Astrocyte (in vitro differentiated cells and primary cell): ENCODE data around the gene SLC48A1. TPM values are rescaled to one million over a fixed set of nuclear protein-coding genes. Genes with fewer than 3 reads are reported as not detected.

Source experiments
- DNase-seq: peaks from one replicate; pipeline ENCODE4 v3.0.0-alpha.2; 2010; ENCODE audit warnings: low read depth
- FAIRE-seq: peaks from 2 replicates; lab custom pipeline; 2011; peaks lifted over from hg19 to GRCh38; lab: Jason Lieb, UNC
- H2AFZ ChIP-seq: 2 replicates; pipeline ENCODE4 v1.6.0; 2012; ENCODE audit warnings: low read depth, low read length, inconsistent platforms
- H3K27ac ChIP-seq: 2 replicates; pipeline ENCODE4 v1.5.1; 2011; ENCODE audit warnings: low read depth, low read length, inconsistent platforms
- H3K27me3 ChIP-seq: 2 replicates; pipeline ENCODE4 v1.6.0; 2011; ENCODE audit warnings: low read length, inconsistent platforms; ENCODE audit not compliant: insufficient read depth
- H3K36me3 ChIP-seq: 2 replicates; pipeline ENCODE4 v1.5.1; 2011; ENCODE audit warnings: low read length, inconsistent platforms; ENCODE audit not compliant: insufficient read depth
- H3K4me1 ChIP-seq: 2 replicates; pipeline ENCODE4 v1.5.1; 2011; ENCODE audit warnings: low read length, inconsistent platforms; ENCODE audit not compliant: insufficient read depth
- H3K4me2 ChIP-seq: 2 replicates; pipeline ENCODE4 v1.6.0; 2012; ENCODE audit warnings: low read length, inconsistent platforms
- H3K4me3 ChIP-seq: 2 replicates; pipeline ENCODE4 v1.5.1; 2011; ENCODE audit warnings: low read depth, mild to moderate bottlenecking, low read length, inconsistent platforms; ENCODE audit not compliant: insufficient read depth
- H3K79me2 ChIP-seq: 2 replicates; pipeline ENCODE4 v1.6.0; 2012; ENCODE audit warnings: mild to moderate bottlenecking, low read length, inconsistent platforms; ENCODE audit not compliant: insufficient read depth
- H3K9ac ChIP-seq: 2 replicates; pipeline ENCODE4 v1.6.0; 2012; ENCODE audit warnings: mild to moderate bottlenecking, low read length, inconsistent platforms
- H3K9me3 ChIP-seq: 2 replicates; pipeline ENCODE4 v1.5.1; 2012; ENCODE audit warnings: low read depth, mild to moderate bottlenecking, low read length, inconsistent platforms; ENCODE audit not compliant: insufficient read depth
- H4K20me1 ChIP-seq: 2 replicates; pipeline ENCODE4 v1.6.0; 2012; ENCODE audit warnings: low read length, inconsistent platforms; ENCODE audit not compliant: insufficient read depth
- H3K27ac Mint-ChIP-seq: one replicate; pipeline ENCODE4 v1.8.0; 2021; ENCODE audit warnings: mild to moderate bottlenecking, mixed read lengths; ENCODE audit not compliant: unreplicated experiment
- H3K27me3 Mint-ChIP-seq: one replicate; pipeline ENCODE4 v1.8.0; 2021; ENCODE audit warnings: low read depth, mixed read lengths; ENCODE audit not compliant: unreplicated experiment
- H3K36me3 Mint-ChIP-seq: one replicate; pipeline ENCODE4 v1.8.0; 2021; ENCODE audit warnings: low read depth, mixed read lengths; ENCODE audit not compliant: unreplicated experiment
- H3K4me1 Mint-ChIP-seq: one replicate; pipeline ENCODE4 v1.8.0; 2021; ENCODE audit warnings: low read depth, mixed read lengths; ENCODE audit not compliant: unreplicated experiment
- H3K4me3 Mint-ChIP-seq: one replicate; pipeline ENCODE4 v1.8.0; 2021; ENCODE audit warnings: mild to moderate bottlenecking, moderate library complexity, mixed read lengths; ENCODE audit not compliant: unreplicated experiment
- H3K9me3 Mint-ChIP-seq: one replicate; pipeline ENCODE4 v1.8.0; 2021; ENCODE audit warnings: mild to moderate bottlenecking, mixed read lengths; ENCODE audit not compliant: unreplicated experiment
- CTCF ChIP-seq: IDR thresholded peaks from 2 replicates; pipeline ENCODE4 v1.5.1; 2011; ENCODE audit warnings: low read depth, mild to moderate bottlenecking, inconsistent platforms, low read length, moderate library complexity; ENCODE audit not compliant: insufficient read depth
- EZH2 ChIP-seq: IDR thresholded peaks from 2 replicates; pipeline ENCODE4 v1.6.1; 2012; ENCODE audit warnings: mild to moderate bottlenecking, low read length, inconsistent platforms; ENCODE audit not compliant: insufficient read depth
- total RNA-seq: library from RNA; stranded (reverse); gene quantifications from 2 replicates; pipeline ENCODE4 v1.2.1, GENCODE V29; 2021

The SLC48A1 gene
- total RNA-seq, 1 donor from 2014 or later = 23.8 TPM

- Histone ChIP-seq H3K9me3 (no peaks in the 10 kb centered on the region), H3K4me3 (no peak overlapping the region), H3K4me2 (peak overlapping the region; percentile 47), H4K20me1 (no peaks in the 10 kb centered on the region), H3K27me3 (no peaks in the 10 kb centered on the region), H3K36me3 (no peaks in the 10 kb centered on the region), H3K9ac (no peak overlapping the region), H3K4me1 (peaks cover 8% of the 10 kb centered on the region), H3K79me2 (no peaks in the 10 kb centered on the region), H3K27ac (no peak overlapping the region), H2AFZ (peak overlapping the region; percentile 70)
- H3K9me3 Mint-ChIP-seq = no peaks in the 10 kb centered on the region
- H3K27ac Mint-ChIP-seq = no peak overlapping the region
- peaks cover 19% of the 10 kb centered on the region for H3K4me1 Mint-ChIP-seq
- DNase-seq = no peak
- no peak overlapping the region for H3K4me3 Mint-ChIP-seq
- no peak for FAIRE-seq
- H3K36me3 Mint-ChIP-seq = no peaks in the 10 kb centered on the region
- TF ChIP-seq EZH2 (no peak), CTCF (no peak)
- no peaks in the 10 kb centered on the region for H3K27me3 Mint-ChIP-seq
Observed at GRCh38 chr12:47828976-47829482, 56.0 kb downstream of the SLC48A1 start.

DNA sequence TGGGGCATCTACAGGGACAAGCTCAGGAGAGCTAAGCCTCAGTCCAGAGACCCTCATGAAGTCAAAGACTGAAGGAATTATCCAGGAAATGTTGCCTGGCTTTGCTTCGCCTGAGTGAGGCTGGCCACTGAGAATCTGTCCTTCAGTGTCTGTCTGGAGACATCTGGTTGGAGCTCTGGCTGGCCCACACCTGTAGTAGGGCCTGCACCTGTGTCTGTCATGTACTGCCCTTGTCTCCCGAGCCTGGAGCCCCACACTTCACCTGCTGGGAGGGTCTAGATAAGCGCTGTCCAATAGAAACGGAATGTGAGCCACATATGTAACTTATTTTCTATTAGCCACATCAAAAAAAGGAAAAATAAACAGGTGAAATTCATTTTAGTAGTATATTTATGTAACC lies 56.5 kb downstream of the SLC48A1 start:
- Histone ChIP-seq H3K4me3 (no peak overlapping the region), H3K4me2 (no peak overlapping the region), H3K27me3 (no peaks in the 10 kb centered on the region), H2AFZ (no peak overlapping the region), H3K9ac (no peak overlapping the region), H3K36me3 (no peaks in the 10 kb centered on the region), H3K27ac (no peak overlapping the region), H3K4me1 (peaks cover 8% of the 10 kb centered on the region), H3K79me2 (no peaks in the 10 kb centered on the region), H3K9me3 (no peaks in the 10 kb centered on the region), H4K20me1 (no peaks in the 10 kb centered on the region)
- no peaks in the 10 kb centered on the region for H3K36me3 Mint-ChIP-seq
- no peak overlapping the region for H3K4me3 Mint-ChIP-seq
- no peak overlapping the region for H3K27ac Mint-ChIP-seq
- no peak for TF ChIP-seq EZH2
- TF ChIP-seq CTCF = no peak
- no peaks in the 10 kb centered on the region for H3K9me3 Mint-ChIP-seq
- DNase-seq (no peak), FAIRE-seq (no peak)
- peaks cover 15% of the 10 kb centered on the region for H3K4me1 Mint-ChIP-seq
- no peaks in the 10 kb centered on the region for H3K27me3 Mint-ChIP-seq

Other genes starting within 250 kb of the SLC48A1 start
- 36.2 and 39.2 TPM in 2 replicates for gene RPAP3, start 67.2 kb upstream of the SLC48A1 start, total RNA-seq
- gene ENDOU, start 47.7 kb upstream of the SLC48A1 start, total RNA-seq = not detected in 2 replicates
- 5.9 and 8.4 TPM in 2 replicates for gene RAPGEF3, start 14.4 kb upstream of the SLC48A1 start, total RNA-seq
- gene HDAC7, start 46.7 kb downstream of the SLC48A1 start, total RNA-seq = 76.3 and 92.2 TPM in 2 replicates
- gene VDR, start 131.8 kb downstream of the SLC48A1 start, total RNA-seq = 6.1 and 6.6 TPM in 2 replicates
- gene TMEM106C, start 190.4 kb downstream of the SLC48A1 start, total RNA-seq = 19.4 and 30.0 TPM in 2 replicates
- gene COL2A1, start 231.2 kb downstream of the SLC48A1 start, total RNA-seq = 11.2 and 20.3 TPM in 2 replicates